Lower leg skin (tissue), 4 donors: ENCODE measurements around the gene RBM26. TPM values are rescaled to one million over a fixed set of nuclear protein-coding genes. Genes with fewer than 3 reads are reported as not detected.

ENCODE experiments used
- DNase-seq, 2 donors: peaks; one replicate each; pipeline ENCODE4 v3.0.0-alpha.2; 2019; ENCODE audit warnings: low spot score in 2 of 2
- H3K4me3 ChIP-seq: fragments of 200-600 bp; sonication (generic); 2 replicates; pipeline ENCODE4 v1.5.1; 2017; ENCODE audit warnings: mild to moderate bottlenecking, low read depth; ENCODE audit not compliant: poor library complexity, severe bottlenecking
- POLR2A ChIP-seq, 2 donors: fragments of 450-650 bp; IDR thresholded peaks; one replicate each; pipeline ENCODE4 v1.6.1; 2016 to 2017; ENCODE audit warnings: antibody characterized with exemption in 2 of 2, mild to moderate bottlenecking in 1 of 2, moderate library complexity in 1 of 2
- WGBS, 2 donors: methylation state at CpG; one replicate each; pipeline ENCODE4 v1.1.5; 2018; 5-methylcytosine and 5-hydroxymethylcytosine counted together
- intact Hi-C: fragments of 100-400 bp; cut with DNase I; formaldehyde crosslinking; loops from one replicate; pipeline ENCODE4 v1.15.0; 2023; ENCODE audit warnings: low total_unique reads
- total RNA-seq, 4 donors: library from RNA; depleted of rRNA; stranded (reverse); fragments of >200 nt; gene quantifications; one replicate each; pipeline ENCODE4 v1.1.0, GENCODE V29; 2016
- TF ChIP-seq, protein P1 (sequence below), 3 donors: fragments of 450-650 bp; IDR thresholded peaks; one replicate each; pipeline ENCODE4 v1.5.1; 2016; ENCODE audit warnings: antibody characterized with exemption in 3 of 3, mild to moderate bottlenecking in 3 of 3, moderate library complexity in 2 of 3

RBM26 gene
- total RNA-seq, 4 donors from 2014 or later = 23.5 to 29.6 (median 28.8) TPM

DNA sequence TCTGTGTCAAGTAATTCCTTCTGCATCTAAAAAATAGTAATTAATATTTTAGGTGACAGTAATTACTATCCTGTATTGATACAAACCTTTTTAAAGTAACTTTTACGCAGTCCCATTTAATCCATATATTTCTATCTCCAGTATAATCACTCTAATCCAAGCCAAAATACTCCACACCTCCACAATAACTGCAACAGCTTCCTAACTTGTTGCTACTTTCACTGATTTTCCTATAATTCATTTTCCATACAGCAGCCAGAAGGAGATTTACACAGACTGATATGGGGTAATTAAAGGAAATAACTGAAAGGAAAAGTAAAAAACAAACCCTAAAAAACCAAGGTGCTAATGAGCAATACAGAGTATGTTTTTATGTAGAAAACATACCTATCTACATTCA lies 64.9 kb downstream of the RBM26 start:
- H3K4me3 ChIP-seq = no peak overlapping the region
- intact Hi-C loops = no loop called here
- no peak for DNase-seq
- TF ChIP-seq, protein P1, sequence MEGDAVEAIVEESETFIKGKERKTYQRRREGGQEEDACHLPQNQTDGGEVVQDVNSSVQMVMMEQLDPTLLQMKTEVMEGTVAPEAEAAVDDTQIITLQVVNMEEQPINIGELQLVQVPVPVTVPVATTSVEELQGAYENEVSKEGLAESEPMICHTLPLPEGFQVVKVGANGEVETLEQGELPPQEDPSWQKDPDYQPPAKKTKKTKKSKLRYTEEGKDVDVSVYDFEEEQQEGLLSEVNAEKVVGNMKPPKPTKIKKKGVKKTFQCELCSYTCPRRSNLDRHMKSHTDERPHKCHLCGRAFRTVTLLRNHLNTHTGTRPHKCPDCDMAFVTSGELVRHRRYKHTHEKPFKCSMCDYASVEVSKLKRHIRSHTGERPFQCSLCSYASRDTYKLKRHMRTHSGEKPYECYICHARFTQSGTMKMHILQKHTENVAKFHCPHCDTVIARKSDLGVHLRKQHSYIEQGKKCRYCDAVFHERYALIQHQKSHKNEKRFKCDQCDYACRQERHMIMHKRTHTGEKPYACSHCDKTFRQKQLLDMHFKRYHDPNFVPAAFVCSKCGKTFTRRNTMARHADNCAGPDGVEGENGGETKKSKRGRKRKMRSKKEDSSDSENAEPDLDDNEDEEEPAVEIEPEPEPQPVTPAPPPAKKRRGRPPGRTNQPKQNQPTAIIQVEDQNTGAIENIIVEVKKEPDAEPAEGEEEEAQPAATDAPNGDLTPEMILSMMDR (IDR thresholded peaks at IDR 0.05) = no peak
- TF ChIP-seq POLR2A (IDR thresholded peaks at IDR 0.05) = no peak
- WGBS, 2 donors = 97 to 98% methylated on average over 1 of the region's 1 CpG

DNA sequence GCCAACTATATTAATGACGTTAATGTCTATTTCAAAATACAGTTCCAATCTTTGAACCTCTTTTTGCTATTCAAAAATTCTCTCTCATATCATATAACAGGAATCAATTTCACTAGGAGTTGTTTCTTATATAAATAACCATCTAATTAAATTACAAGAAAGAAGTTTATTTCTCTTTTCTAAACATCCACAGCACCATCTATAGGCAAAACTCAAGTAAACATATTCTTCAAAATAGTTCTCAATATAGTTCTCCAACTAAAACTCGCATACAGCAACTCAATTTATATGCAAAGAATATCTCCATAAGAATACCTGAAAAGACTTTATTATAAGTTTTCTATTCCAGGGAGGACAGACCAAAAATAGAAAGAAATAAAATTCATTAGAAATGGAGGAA lies 65.6 kb downstream of the RBM26 start:
- TF ChIP-seq, protein P1 (IDR thresholded peaks at IDR 0.05) = no peak
- TF ChIP-seq POLR2A (IDR thresholded peaks at IDR 0.05) = no peak
- 83 to 89% methylated on average over 2 of the region's 2 CpGs for WGBS, 2 donors
- H3K4me3 ChIP-seq = no peak overlapping the region
- no peak for DNase-seq
- intact Hi-C loops = no loop called here

DNA sequence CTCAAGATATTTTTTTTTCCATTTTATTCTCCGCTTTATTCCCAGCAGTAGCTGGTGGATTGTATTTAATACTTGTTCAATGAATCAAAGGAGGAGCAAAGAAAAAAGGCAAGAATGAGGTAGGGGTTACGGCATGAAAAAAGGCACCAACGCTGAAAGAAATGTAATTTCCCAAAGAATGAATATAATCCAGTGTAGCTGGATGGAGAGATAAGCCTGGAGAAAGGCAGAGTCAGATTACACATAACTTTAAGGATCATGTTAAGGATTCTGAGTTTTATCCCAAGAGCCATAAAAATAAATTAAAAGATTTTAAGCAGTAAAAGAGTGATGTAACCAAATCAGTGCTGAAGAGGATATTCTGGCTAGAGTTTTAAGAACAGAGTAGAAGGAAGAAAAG lies 67.7 kb downstream of the RBM26 start:
- WGBS, 2 donors = 96 to 98% methylated on average over 3 of the region's 3 CpGs
- H3K4me3 ChIP-seq = no peak overlapping the region
- no peak for DNase-seq
- TF ChIP-seq POLR2A (IDR thresholded peaks at IDR 0.05) = no peak
- TF ChIP-seq, protein P1 (IDR thresholded peaks at IDR 0.05) = no peak
- intact Hi-C loops = no loop called here

DNA sequence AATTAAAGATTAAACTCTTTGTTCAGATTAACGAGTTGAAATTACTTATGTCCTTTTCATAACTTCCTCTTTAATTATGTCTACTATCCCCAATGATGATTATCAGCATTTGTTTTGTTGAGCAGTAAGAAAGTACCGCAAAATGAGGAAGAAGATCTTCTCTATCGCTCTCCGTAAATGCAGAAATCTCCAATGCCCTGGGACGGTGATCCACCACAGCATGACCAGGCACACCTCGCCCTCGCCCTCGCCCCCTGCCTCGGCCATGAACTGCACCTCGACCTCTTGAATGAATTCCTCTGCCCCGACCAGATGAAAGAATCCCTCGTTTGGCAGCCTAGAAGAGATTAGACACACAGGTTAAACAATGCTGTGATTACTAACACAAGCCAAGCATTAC lies 69.1 kb downstream of the RBM26 start:
- intact Hi-C loops = no loop called here
- no peak overlapping the region for H3K4me3 ChIP-seq
- DNase-seq = no peak
- no peak for TF ChIP-seq POLR2A (IDR thresholded peaks at IDR 0.05)
- TF ChIP-seq, protein P1 (IDR thresholded peaks at IDR 0.05) = no peak
- WGBS, 2 donors = 89 to 90% methylated on average over 12 of the region's 12 CpGs

DNA sequence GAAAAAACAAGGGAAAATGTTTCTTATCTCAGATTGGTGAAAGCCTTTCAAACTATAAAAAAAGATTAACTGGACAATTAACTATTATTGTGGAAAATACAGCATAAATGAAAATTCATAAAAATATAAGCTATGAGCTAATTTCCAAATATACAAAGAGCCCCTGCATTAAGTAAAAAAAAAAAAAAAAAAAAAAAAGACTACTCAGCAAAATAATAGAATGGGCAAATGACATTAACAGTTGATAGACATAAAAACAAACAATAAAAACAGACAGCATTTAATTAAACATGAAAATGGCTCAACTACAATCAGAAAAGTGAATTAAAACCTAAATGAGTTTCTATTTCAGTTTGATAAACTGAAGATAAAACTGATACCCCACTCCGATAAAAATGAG lies 77.5 kb downstream of the RBM26 start:
- H3K4me3 ChIP-seq = no peak overlapping the region
- intact Hi-C loops = no loop called here
- no peak for DNase-seq
- WGBS, 2 donors = 95% methylated on average over 1 of the region's 1 CpG
- TF ChIP-seq POLR2A (IDR thresholded peaks at IDR 0.05) = no peak
- TF ChIP-seq, protein P1 (IDR thresholded peaks at IDR 0.05) = no peak

DNA sequence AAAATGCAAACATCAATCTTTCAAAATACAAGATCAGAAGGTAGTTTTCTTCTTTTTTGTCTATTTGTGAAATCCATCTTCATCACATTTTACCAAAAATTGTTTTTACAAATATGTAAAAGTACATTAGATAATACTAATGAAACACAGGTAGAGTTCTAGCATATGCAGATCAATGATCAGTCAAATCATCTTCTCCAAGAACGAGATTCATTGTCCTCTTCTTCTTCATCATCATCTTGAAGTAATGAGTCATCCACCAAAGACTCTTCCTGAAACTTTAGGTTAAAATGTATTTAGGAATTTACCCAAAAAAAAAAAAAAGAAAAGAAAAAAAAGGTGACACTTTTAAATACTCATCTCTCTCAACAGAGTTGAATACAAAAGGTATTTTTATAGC lies 85.6 kb downstream of the RBM26 start:
- no peak for TF ChIP-seq POLR2A (IDR thresholded peaks at IDR 0.05)
- TF ChIP-seq, protein P1 (IDR thresholded peaks at IDR 0.05) = no peak
- DNase-seq = no peak
- intact Hi-C loops = no loop called here
- 89 to 91% methylated on average over 1 of the region's 1 CpG for WGBS, 2 donors
- no peak overlapping the region for H3K4me3 ChIP-seq
